Transverse colon (tissue), 3 donors: ENCODE data around the gene TNC.

ENCODE experiments used
- CTCF ChIP-seq, 5 experiments: fragments of 200-600 bp in 3 of 5; fragments of 450-650 bp in 2 of 5; sonication (generic) in 3 of 5; IDR thresholded peaks; 1 replicate in 2 of 5; 2 replicates in 3 of 5; pipeline ENCODE4 v1.5.1; 2016 to 2017; ENCODE audit warnings: antibody characterized with exemption in 5 of 5, inconsistent platforms in 3 of 5, mild to moderate bottlenecking in 2 of 5, moderate library complexity in 1 of 5
- POLR2A ChIP-seq: fragments of 450-650 bp; IDR thresholded peaks from one replicate; pipeline ENCODE4 v1.6.1; 2016; ENCODE audit warnings: antibody characterized with exemption, mild to moderate bottlenecking, moderate library complexity

GRCh38 chr9:115148721-115149120 lies 30.8 kb upstream of the TNC start:
- no peak for TF ChIP-seq POLR2A
- TF ChIP-seq CTCF (IDR thresholded peaks at IDR 0.05) = no peak
